Right lobe of liver (tissue), 4 donors: ENCODE data around the gene ENPP5.

Experiments used
- POLR2A ChIP-seq: fragments of 450-650 bp; IDR thresholded peaks from one replicate; pipeline ENCODE4 v1.6.1; 2017; ENCODE audit warnings: antibody characterized with exemption, mild to moderate bottlenecking
- TF ChIP-seq, protein P1 (sequence below), 4 donors: fragments of 200-600 bp in 3 of 4; fragments of 450-650 bp in 1 of 4; IDR thresholded peaks; one replicate each; pipeline versions ENCODE4 v1.5.1 to v1.8.0; 2016 to 2022; ENCODE audit warnings: antibody characterized with exemption in 4 of 4, mild to moderate bottlenecking in 2 of 4
- donor health status: DM: no; HTN: no; CAD: no.
- donor health status: DM: no; HTN: no; CAD: no.
- donor health status: DM: no; HTN: yes; CAD: no.

DNA sequence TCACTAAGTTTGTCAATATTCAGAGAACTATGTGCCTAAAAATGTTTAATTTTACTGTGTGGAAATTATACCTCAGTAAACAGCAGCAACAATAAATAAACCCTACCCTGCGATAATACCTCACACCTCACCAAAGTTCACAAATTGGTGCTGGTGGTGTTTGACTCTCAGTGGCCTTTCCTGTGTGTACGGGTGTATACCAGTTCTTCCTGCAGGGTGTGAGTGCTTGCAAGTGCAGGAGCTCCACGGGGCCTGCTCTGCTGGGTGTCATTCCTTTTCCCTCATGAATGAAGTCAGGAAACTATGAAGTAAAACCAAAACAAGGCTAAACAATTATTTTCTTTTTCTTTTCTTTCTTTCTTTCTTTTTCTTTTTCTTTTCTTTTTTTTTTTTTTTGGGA, 4.1 kb upstream of the ENPP5 start:
- TF ChIP-seq, protein P1, sequence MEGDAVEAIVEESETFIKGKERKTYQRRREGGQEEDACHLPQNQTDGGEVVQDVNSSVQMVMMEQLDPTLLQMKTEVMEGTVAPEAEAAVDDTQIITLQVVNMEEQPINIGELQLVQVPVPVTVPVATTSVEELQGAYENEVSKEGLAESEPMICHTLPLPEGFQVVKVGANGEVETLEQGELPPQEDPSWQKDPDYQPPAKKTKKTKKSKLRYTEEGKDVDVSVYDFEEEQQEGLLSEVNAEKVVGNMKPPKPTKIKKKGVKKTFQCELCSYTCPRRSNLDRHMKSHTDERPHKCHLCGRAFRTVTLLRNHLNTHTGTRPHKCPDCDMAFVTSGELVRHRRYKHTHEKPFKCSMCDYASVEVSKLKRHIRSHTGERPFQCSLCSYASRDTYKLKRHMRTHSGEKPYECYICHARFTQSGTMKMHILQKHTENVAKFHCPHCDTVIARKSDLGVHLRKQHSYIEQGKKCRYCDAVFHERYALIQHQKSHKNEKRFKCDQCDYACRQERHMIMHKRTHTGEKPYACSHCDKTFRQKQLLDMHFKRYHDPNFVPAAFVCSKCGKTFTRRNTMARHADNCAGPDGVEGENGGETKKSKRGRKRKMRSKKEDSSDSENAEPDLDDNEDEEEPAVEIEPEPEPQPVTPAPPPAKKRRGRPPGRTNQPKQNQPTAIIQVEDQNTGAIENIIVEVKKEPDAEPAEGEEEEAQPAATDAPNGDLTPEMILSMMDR (IDR thresholded peaks at IDR 0.05), result no peak
- TF ChIP-seq POLR2A, result no peak
